Erythroblast (primary cell): ENCODE data around the gene KCNK10.
"Not testable (repeated sequence)": the region's sequence is repeated elsewhere in the genome, so short reads cannot be mapped to it uniquely, and the experiment has no call there.

ENCODE experiments used
- DNase-seq, 2 experiments: peaks; one replicate each; lab custom pipeline; 2025; lab: John Stamatoyannopoulos, UW
- GATA1 ChIP-seq: IDR thresholded peaks from 2 replicates; pipeline ENCODE4 v1.6.1; 2011; ENCODE audit warnings: low read depth, mild to moderate bottlenecking, control low read depth, low read length, moderate library complexity
- POLR2A ChIP-seq: IDR thresholded peaks from 2 replicates; pipeline ENCODE4 v1.6.1; 2011; ENCODE audit warnings: mild to moderate bottlenecking, low read length

KCNK10 gene

DNA sequence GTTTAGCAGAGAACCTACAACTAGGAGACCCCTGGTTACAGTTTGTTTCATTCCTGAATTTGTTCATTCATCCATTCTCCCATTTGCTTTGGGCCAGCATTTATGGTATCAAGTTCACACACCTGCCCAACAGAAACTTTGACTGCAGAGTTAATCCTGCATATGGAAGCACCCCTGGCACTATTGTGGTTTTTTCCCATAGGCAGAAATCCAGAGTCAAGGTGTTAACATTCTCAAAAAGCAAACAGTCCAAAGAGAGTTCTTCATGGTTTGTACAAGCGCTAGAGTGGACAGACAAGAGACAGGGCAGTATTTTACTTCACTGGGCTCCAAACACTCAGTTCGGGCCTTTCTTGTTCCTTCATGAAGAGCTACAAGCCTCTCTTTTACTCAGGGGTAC lies 51.9 kb downstream of the KCNK10 start:
- no peak for DNase-seq
- no peak for TF ChIP-seq GATA1
- TF ChIP-seq POLR2A: no peak

DNA sequence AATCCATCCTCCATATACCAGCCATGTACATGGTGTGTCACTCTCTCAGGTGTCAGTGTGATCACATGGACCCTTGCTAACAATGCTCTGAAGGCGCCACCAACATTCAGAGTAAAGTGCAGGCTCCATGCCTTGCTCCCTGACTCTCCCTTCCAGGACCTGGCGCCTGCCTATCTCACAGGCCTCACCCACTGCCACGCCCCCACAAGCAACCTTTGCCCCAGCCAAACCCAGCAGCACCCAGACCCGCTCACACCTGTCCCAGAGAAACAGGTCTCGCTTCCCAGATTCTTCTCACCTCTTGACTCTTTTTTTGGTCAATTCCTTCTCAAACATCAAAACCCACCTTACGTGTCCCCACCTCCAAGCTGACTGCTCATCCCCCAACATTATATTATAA lies 52.3 kb downstream of the KCNK10 start:
- no peak for TF ChIP-seq POLR2A
- TF ChIP-seq GATA1: no peak
- DNase-seq: no peak

DNA sequence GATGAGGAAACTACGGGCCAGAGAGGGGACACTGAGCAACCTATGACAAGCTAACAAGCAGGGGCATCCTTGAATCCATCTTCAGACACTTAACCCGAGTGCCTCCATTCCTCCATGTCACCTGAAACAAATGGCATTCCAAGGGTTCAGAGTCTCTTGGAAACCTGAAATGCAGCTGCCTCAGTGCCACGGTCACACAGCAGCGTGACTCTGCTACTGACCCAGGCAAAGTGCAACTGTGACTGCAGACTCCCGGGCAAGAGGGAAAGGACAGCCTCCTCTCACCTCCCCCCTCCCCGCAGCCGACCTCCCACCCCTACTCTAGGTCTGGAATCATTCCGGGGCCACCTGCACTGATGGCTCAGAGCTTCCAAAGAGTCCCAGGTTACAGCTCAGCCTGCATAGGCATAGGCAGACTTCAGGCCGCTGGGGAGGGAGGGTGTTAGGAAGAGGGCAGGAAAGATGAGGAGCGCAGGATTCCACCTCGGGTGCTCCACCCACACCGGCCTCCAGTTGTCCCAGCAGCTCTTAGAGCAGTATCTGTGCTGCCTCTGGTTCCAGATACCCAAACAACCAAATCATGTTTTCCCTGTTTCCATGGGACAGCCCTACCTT lies 53.2 kb downstream of the KCNK10 start:
- DNase-seq: no peak
- no peak for TF ChIP-seq GATA1
- TF ChIP-seq POLR2A: no peak

DNA sequence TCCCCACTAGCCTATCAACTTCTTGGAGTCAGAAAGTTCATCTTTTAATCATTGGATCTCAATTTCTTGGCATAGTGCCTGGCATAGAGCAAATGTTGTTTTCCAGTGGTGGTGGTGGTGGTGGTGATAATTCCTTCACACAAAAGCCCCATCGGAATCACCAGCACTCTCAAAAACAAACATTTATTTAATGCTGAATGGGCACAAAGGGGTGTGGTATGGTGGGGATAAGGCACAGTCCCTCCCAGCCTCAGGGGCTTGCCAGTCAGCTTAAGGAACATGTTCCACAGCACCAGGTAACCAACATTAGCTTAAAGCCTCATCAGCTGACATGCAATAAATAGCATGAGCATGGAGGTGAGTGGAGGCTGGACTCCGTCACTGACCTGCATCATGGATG lies 56.6 kb downstream of the KCNK10 start:
- no peak for TF ChIP-seq GATA1
- no peak for TF ChIP-seq POLR2A
- no peak for DNase-seq

DNA sequence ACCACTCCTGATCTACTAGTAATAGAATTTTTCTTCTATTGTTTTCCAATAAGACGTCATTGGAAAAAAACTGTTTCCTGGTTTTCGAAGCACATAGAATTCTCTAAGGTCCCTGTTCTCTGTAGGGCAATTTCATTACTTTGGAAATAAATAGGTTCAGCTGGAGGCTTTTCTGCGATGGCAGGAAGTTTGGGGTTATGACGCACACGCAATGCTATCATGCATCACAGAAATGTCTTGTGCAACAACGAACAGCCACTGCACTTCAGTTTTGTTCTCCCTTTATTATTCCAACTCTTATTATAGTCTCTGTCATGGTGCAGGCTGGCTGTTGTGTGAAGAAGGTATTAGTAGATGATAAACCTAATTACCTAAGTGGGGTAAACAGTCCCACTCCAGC lies 59.0 kb downstream of the KCNK10 start:
- no peak for DNase-seq
- TF ChIP-seq GATA1: no peak
- no peak for TF ChIP-seq POLR2A

DNA sequence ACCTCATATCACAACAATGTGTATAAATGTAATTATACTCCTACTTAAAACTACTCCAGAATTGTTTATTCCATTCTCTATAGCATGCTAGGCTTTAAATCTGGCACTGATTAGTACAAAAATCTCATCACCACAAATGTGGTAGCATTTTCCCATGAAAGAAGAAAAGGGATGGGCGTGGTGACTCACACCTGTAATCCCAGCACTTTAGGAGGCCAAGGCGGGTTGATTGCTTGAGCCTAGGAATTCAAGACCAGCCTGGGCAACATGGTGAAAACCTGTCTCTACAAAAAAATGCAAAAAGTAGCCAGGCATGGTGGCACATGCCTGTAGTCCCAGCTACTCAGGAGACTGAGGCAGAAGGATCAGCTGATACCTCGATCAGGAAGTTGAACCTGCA lies 61.8 kb downstream of the KCNK10 start:
- DNase-seq: not testable (repeated sequence)

DNA sequence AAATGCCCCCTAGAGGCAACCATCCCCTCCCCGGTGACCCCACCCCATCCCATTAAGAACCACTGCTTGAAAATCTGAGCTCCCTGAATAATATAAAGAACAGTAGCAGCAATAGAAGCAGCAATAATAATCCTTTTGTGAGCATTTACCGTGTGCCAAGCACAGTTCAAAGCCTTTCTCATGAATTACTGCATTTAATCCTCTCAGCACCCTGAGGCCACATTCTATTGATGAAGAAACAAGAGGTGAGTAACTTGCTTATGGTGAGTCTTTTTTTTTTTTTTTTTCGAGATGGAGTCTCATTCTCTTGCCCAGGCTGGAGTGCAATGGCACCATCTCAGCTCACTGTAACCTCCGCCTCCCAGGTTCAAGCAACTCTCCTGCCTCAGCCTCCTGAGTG lies 65.0 kb downstream of the KCNK10 start:
- TF ChIP-seq GATA1 (no peak), POLR2A (no peak)

DNA sequence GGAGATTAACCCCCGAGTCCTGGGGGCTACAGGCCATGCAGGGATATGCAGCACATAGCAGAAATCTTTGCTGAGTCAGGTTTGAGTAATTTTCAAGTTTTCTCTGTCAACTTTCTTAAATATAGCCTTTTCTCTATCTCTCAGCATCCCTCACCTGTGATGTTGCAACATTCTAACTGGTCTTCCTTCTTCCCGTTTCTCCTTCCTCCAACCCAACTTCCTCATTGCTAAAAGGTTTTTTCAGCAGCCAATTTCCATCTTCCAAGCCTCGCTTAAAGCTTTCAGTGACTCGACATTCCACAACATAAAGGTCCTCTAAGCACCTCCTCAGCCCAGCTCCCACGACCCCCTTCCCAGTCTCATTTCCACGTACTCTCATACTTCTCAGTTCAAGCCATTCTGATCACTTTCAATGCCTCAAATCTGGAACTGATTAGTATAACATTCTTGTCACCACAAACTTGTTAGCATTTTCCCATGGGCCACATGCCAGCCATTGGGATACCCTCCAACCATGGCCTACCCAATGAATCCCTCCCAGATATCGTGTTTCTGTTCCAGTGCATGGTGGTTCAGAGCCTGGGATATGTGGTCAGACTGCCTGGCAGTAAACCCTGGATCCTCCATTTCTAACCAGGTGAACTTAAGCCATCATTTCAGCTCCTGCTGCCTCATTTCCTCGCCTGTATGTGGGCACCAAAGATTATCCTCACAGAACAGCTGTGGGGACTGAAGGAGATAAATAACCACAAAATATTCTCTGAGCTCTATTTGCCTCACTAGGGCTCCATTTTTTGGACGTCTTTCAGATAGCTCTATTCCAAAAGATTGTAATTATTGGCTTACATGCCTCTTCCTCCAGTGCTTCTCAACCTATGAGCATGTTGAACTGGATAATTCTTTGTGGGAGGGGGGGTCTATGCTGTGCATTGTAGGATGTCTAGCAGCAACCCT lies 65.8 kb downstream of the KCNK10 start:
- TF ChIP-seq GATA1: no peak
- no peak for TF ChIP-seq POLR2A
- no peak for DNase-seq

More for the DNA sequence above, 65.0 kb downstream of the KCNK10 start:
- no peak for DNase-seq

DNA sequence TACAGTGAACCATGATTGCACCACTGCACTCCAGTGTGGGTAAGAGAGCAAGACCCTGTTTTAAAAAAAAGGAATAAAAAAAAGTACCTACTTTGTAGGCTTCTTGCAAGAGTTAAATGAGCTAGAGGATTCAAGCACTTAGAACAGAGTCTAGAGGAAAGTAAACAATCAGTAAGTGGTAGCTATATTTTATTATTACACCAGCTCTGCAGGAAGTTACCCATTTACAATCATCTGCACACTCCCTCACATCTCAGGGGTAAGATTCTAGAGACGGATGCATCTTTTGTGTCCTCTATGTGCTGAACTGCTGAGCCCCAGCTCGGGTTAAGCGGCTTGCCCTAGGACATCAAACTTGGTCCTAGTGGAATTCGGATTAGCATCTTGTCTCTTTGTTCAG lies 67.3 kb downstream of the KCNK10 start:
- TF ChIP-seq POLR2A (no peak), GATA1 (no peak)
- DNase-seq: no peak

DNA sequence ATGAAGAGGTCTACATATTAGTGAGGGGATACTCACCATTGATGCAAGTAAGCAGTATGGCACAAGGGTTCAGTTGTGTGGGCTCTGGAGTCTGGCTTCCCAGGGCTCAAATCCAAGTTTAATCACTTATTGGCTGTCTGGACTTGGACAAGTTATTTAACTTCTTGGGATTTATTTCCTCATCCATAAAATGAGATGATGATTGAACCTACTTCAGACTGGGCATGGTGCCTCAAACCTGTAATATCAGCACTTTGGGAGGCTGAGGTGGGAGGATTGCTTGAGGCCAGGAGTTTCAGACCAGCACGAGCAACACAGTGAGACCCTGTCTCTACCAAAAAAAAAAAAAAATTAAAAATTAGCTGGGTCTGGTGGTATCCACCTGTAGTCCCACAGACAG lies 67.9 kb downstream of the KCNK10 start:
- TF ChIP-seq GATA1 (no peak), POLR2A (no peak)

DNA sequence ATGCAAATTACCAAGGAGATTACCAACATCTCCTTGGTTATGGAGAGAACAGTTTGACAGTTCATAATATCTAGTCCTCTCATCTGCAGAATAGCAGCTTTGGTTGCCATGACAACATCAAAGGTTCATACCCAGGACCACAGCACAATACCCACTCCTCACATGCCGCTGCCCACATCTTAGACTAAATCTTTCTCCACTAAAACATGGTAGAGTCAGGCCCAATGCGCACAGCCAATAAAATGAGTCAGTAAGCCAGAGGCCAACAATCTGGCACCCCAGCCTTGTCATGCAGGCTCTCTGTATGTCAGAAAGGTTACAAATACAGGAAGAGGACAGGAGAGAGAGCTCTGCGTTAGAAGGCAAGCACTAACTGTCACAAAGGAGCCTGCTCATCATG lies 70.6 kb downstream of the KCNK10 start:
- DNase-seq: no peak
- TF ChIP-seq POLR2A (no peak), GATA1 (no peak)

More for the DNA sequence above, 67.9 kb downstream of the KCNK10 start:
- DNase-seq: no peak

DNA sequence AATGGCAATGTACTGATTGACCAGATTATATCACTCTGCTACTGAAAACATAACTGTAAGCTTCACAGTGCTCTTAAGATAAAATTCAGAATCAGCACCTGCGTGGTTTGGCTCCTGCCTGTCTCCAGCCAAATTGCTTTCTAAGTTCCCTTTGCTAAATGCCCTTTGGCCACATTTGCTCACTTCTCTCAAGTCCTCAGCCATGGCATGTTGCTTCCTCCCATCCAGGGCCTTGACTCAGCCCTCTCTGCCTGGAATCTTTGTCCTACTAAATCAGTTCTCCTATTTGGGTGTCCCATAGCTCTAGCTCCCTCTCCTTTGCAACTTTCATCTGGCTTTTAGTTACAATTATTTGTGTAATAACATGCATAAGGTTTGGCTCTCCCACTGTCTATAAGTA lies 71.4 kb downstream of the KCNK10 start:
- TF ChIP-seq POLR2A (no peak), GATA1 (no peak)
- no peak for DNase-seq

DNA sequence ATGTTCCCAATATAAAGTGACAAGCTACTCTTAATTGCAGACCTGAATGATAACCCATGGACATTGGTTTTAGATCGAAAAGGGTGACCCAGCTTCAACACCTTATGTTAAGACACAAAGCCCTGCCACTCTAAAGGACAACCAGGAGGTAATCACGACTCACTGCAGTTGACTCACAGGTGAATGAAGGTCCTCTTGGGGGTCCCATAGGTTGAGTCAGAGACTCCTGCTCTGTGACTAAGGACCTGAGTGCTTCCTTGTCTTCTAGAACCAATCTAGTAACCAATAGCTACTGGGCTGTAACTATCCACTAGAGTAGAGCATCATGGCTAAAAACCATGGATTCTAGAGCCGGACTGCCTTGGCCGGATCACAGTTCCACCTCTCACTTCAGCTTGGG lies 73.8 kb downstream of the KCNK10 start:
- TF ChIP-seq GATA1 (no peak), POLR2A (no peak)
- DNase-seq: no peak

DNA sequence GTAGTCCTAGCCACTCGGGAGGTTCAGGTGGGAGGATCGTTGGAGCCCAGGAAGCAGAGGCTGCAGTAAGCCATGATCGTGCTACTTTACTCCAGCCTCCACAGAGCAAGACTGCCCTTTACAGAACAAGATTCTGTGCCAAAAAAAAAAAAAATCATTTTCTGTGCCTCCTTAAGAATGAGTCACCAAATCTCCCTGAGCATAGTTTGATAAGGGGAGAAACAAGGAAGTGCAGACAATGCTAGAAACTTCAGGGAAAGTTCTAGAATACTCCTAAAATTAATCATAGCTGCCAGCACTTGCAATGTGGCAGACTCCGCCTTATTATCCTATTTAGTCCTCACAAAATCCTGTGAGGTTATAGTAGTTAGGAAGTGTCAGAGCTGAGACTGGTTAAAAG lies 74.5 kb downstream of the KCNK10 start:
- DNase-seq: no peak
- TF ChIP-seq GATA1 (no peak), POLR2A (no peak)

DNA sequence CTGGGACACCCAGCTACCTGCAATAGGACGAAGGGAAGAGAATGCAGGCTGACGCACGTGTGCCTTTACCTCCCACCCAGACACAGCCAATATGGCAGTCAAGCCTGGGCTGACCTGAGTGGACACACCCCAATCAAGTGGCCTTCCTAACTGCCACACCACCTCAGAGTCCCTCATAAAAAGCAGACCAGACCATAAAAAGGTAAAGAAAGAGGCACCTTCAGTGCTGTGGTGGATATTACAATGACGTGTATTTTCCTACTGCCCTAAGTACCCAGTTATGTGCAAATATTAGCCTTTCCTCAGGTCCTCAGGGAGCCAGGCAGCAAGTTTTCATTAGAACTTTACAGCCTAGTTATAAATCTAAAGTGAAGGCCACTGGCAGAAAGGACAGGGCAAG lies 75.8 kb downstream of the KCNK10 start:
- no peak for TF ChIP-seq GATA1
- no peak for TF ChIP-seq POLR2A
- no peak for DNase-seq
